Fibroblast of pulmonary artery (primary cell): Measurements from ENCODE around the gene KCNQ1.

ENCODE experiments used
- DNase-seq: peaks from one replicate; pipeline ENCODE4 v3.0.0-alpha.2; 2010; ENCODE audit warnings: low read depth
- H3K4me3 ChIP-seq: replicated peaks from 2 replicates; pipeline ENCODE4 v1.5.1; 2011; ENCODE audit warnings: low read depth, mild to moderate bottlenecking, control low read depth, low read length, moderate library complexity
- CTCF ChIP-seq: IDR thresholded peaks from 2 replicates; pipeline ENCODE4 v1.5.1; 2011; ENCODE audit warnings: mild to moderate bottlenecking, control low read depth, low read length, inconsistent platforms; ENCODE audit errors: missing control alignments

Gene KCNQ1

GRCh38 chr11:2410616-2411015, 34.2 kb upstream of the KCNQ1 start:
- no peak overlapping the region for H3K4me3 ChIP-seq
- TF ChIP-seq CTCF: no peak
- no peak for DNase-seq

GRCh38 chr11:2411446-2412305, 33.1 kb upstream of the KCNQ1 start:
- H3K4me3 ChIP-seq: no peak overlapping the region
- TF ChIP-seq CTCF: no peak

GRCh38 chr11:2412323-2412722, 32.5 kb upstream of the KCNQ1 start:
- H3K4me3 ChIP-seq: no peak overlapping the region
- DNase-seq: no peak
- TF ChIP-seq CTCF: no peak

More at GRCh38 chr11:2411446-2412305, 33.1 kb upstream of the KCNQ1 start:
- no peak for DNase-seq

- no peak overlapping the region for H3K4me3 ChIP-seq
- no peak for TF ChIP-seq CTCF
- DNase-seq: no peak
These were observed 30.8 kb upstream of the KCNQ1 start for GRCh38 chr11:2413742-2414579.

- H3K4me3 ChIP-seq: no peak overlapping the region
- no peak for DNase-seq
- no peak for TF ChIP-seq CTCF
These were observed 30.2 kb upstream of the KCNQ1 start for GRCh38 chr11:2414616-2415015.

GRCh38 chr11:2415171-2415570, 29.6 kb upstream of the KCNQ1 start:
- TF ChIP-seq CTCF: no peak
- H3K4me3 ChIP-seq: no peak overlapping the region
- no peak for DNase-seq
